ENCODE results near the gene TRAF2. TPM values are rescaled to one million over a fixed set of nuclear protein-coding genes. Genes with fewer than 3 reads are reported as not detected.

Gene TRAF2
- total and polyA plus RNA-seq, 2 of the 13 experiments (the other 11 are each of a cell fraction or from before 2014, with no cell fraction given), result 12.4 to 13.6 TPM

- TF ChIP-seq ZNF335 (CRISPR knock-in tag; IDR thresholded peaks at IDR 0.05), result no peak
- no peak for TF ChIP-seq ZBTB49 (CRISPR knock-in tag; IDR thresholded peaks at IDR 0.05; ENCODE audit: borderline replicate concordance)
- peak; percentile 48 for TF ChIP-seq AGO1 (IDR thresholded peaks at IDR 0.05; ENCODE audit: low read depth, low read length, poor library complexity, severe bottlenecking)
- TF ChIP-seq RBM22 (optimal IDR thresholded peaks at IDR 0.05; ENCODE audit: low read length), result no peak
- no peak for TF ChIP-seq ZZZ3 (CRISPR knock-in tag; IDR thresholded peaks at IDR 0.05; ENCODE audit: borderline replicate concordance)
- no peak for TF ChIP-seq SKI (IDR thresholded peaks at IDR 0.05; ENCODE audit: partially characterized antibody)
- TF ChIP-seq ZNF784 (CRISPR knock-in tag; IDR thresholded peaks at IDR 0.05; ENCODE audit: borderline replicate concordance), result no peak
- TF ChIP-seq THAP7 (CRISPR knock-in tag; IDR thresholded peaks at IDR 0.05), result 0 out of 2 replicates have a peak, but pooled peaks have one; percentile 13
- TF ChIP-seq NR2F1 (CRISPR knock-in tag; IDR thresholded peaks at IDR 0.05), result no peak
- no peak for TF ChIP-seq PHF5A (CRISPR knock-in tag; IDR thresholded peaks at IDR 0.05; ENCODE audit: low read depth, unreplicated experiment)
- TF ChIP-seq RARA (CRISPR knock-in tag; IDR thresholded peaks at IDR 0.05), result no peak
- no peak for TF ChIP-seq ATF3 (CRISPR knock-in tag; IDR thresholded peaks at IDR 0.05)
- no peak for TF ChIP-seq ARID4A (CRISPR knock-in tag; IDR thresholded peaks at IDR 0.05; ENCODE audit: borderline replicate concordance)
- no peak for TF ChIP-seq NFYC (CRISPR knock-in tag; IDR thresholded peaks at IDR 0.05)
- 0 out of 4 replicates have a peak, but pooled peaks of 1 of the 2 experiments have one; percentile 12 for TF ChIP-seq POLR2A (IDR thresholded peaks at IDR 0.05; ENCODE audit: insufficient read depth in 1 of 2, low read depth in 2 of 2, low read length in 2 of 2)
- TF ChIP-seq ZNF879 (CRISPR knock-in tag; IDR thresholded peaks at IDR 0.05), result no peak
- TF ChIP-seq ZNF878 (CRISPR knock-in tag; IDR thresholded peaks at IDR 0.05), result no peak
- no peak; the same call in 1 of the 2 replicates for TF ChIP-seq ZBTB33 (CRISPR knock-in tag; IDR thresholded peaks at IDR 0.05)
- no peak for TF ChIP-seq ZNF12 (CRISPR knock-in tag; IDR thresholded peaks at IDR 0.05)
These were observed 46.0 kb upstream of the TRAF2 start (continued) for GRCh38 chr9:136840140-136840876.
